ENCODE measurements around the gene AFF2. TPM values are rescaled to one million over a fixed set of nuclear protein-coding genes. Genes with fewer than 3 reads are reported as not detected.

Gene AFF2
- total and polyA plus RNA-seq, 8 donors: 0.10 to 84.0 (median 0.72) TPM; not detected in 3

GRCh38 chrX:149013081-149013480, 512.7 kb downstream of the AFF2 start:
- no peaks in the 10 kb centered on the region for H3K4me1 ChIP-seq
- no peak overlapping the region for H3K27ac ChIP-seq
- intact Hi-C loops (cut with DNase I; ENCODE audit: low total_unique reads): no loop called here
- DNase-seq: no peak
- 83 to 100% (median 92%) methylated on average over 2 of the region's 2 CpGs for WGBS, 5 donors
- H3K9me3 ChIP-seq: no peaks in the 10 kb centered on the region
- H3K36me3 ChIP-seq: no peaks in the 10 kb centered on the region
- no peak overlapping the region for H3K4me3 ChIP-seq
- TF ChIP-seq POLR2A (IDR thresholded peaks at IDR 0.05): no peak
- no peak for TF ChIP-seq CTCF (IDR thresholded peaks at IDR 0.05)
- TF ChIP-seq EP300 (IDR thresholded peaks at IDR 0.05): no peak
- no peak for TF ChIP-seq POLR2AphosphoS5 (IDR thresholded peaks at IDR 0.05)
- H3K27me3 ChIP-seq: no peaks in the 10 kb centered on the region

GRCh38 chrX:149021159-149021558, 520.7 kb downstream of the AFF2 start:
- intact Hi-C loops (cut with DNase I; ENCODE audit: low total_unique reads): no loop called here
- no peaks in the 10 kb centered on the region for H3K36me3 ChIP-seq
- no peaks in the 10 kb centered on the region for H3K27me3 ChIP-seq
- TF ChIP-seq CTCF (IDR thresholded peaks at IDR 0.05) (no peak), EP300 (IDR thresholded peaks at IDR 0.05) (no peak), POLR2AphosphoS5 (IDR thresholded peaks at IDR 0.05) (no peak), POLR2A (IDR thresholded peaks at IDR 0.05) (no peak)
- no peaks in the 10 kb centered on the region for H3K4me1 ChIP-seq
- H3K27ac ChIP-seq: no peak overlapping the region
- DNase-seq: no peak
- WGBS, 5 donors: 53 to 90% (median 80%) methylated on average over 2 of the region's 2 CpGs
- no peak overlapping the region for H3K4me3 ChIP-seq
- H3K9me3 ChIP-seq: peaks cover 0 to 33% (median 12%) of the 10 kb centered on the region in 4 donors

GRCh38 chrX:149022485-149022884, 522.1 kb downstream of the AFF2 start:
- Histone ChIP-seq H3K27me3 (no peaks in the 10 kb centered on the region), H3K4me3 (no peak overlapping the region), H3K27ac (no peak overlapping the region), H3K9me3 (peaks cover 0 to 33% (median 12%) of the 10 kb centered on the region in 4 donors), H3K36me3 (no peaks in the 10 kb centered on the region), H3K4me1 (no peaks in the 10 kb centered on the region)
- TF ChIP-seq POLR2A (IDR thresholded peaks at IDR 0.05): no peak
- TF ChIP-seq CTCF (IDR thresholded peaks at IDR 0.05): no peak
- no peak for TF ChIP-seq EP300 (IDR thresholded peaks at IDR 0.05)
- no peak for TF ChIP-seq POLR2AphosphoS5 (IDR thresholded peaks at IDR 0.05)
- WGBS, 5 donors: 52 to 80% (median 62%) methylated on average over 2 of the region's 2 CpGs
- DNase-seq: no peak
- intact Hi-C loops (cut with DNase I; ENCODE audit: low total_unique reads): no loop called here

- Histone ChIP-seq H3K27me3 (no peaks in the 10 kb centered on the region), H3K27ac (no peak overlapping the region), H3K4me3 (no peak overlapping the region), H3K4me1 (no peaks in the 10 kb centered on the region), H3K36me3 (no peaks in the 10 kb centered on the region), H3K9me3 (no peaks in the 10 kb centered on the region)
- 63 to 86% (median 83%) methylated on average over 2 of the region's 2 CpGs; no CpG with 5 or more reads in 1 of the 5 donors for WGBS, 5 donors
- intact Hi-C loops (cut with DNase I; ENCODE audit: low total_unique reads): no loop called here
- no peak for TF ChIP-seq POLR2A (IDR thresholded peaks at IDR 0.05)
- TF ChIP-seq CTCF (IDR thresholded peaks at IDR 0.05): no peak
- TF ChIP-seq EP300 (IDR thresholded peaks at IDR 0.05): no peak
- no peak for TF ChIP-seq POLR2AphosphoS5 (IDR thresholded peaks at IDR 0.05)
- no peak for DNase-seq
Observed at GRCh38 chrX:149032449-149032848, 532.0 kb downstream of the AFF2 start.
